IMR-90 (cell line): ENCODE results near the gene DPF3.

ENCODE experiments used
- BHLHE40 ChIP-seq: fragments of 150-350 bp; IDR thresholded peaks from 2 replicates; pipeline ENCODE4 v1.6.1; 2016; ENCODE audit warnings: mild to moderate bottlenecking, low read depth, low read length
- CTCF ChIP-seq: conservative IDR thresholded peaks from 2 replicates; pipeline ENCODE4 v1.5.1; 2012; ENCODE audit warnings: mild to moderate bottlenecking, low read depth, low read length, improper control_type of control experiment
- MAZ ChIP-seq: IDR thresholded peaks from 2 replicates; pipeline ENCODE4 v1.6.1; 2012; ENCODE audit warnings: low read depth, mild to moderate bottlenecking, low read length, improper control_type of control experiment, moderate library complexity, borderline replicate concordance
- POLR2A ChIP-seq: IDR thresholded peaks from 2 replicates; pipeline ENCODE4 v1.6.1; 2012; ENCODE audit warnings: mild to moderate bottlenecking, low read depth, low read length
- RAD21 ChIP-seq: IDR thresholded peaks from 2 replicates; pipeline ENCODE4 v1.6.1; 2012; ENCODE audit warnings: low read length, improper control_type of control experiment
- RFX5 ChIP-seq: IDR thresholded peaks from 2 replicates; pipeline ENCODE4 v1.8.0; 2012; ENCODE audit warnings: low read depth, mild to moderate bottlenecking, low read length, moderate library complexity

GRCh38 chr14:72739446-72740405 is 154.2 kb downstream of the DPF3 start:
- TF ChIP-seq CTCF (no peak), RAD21 (no peak), POLR2A (no peak), BHLHE40 (no peak), MAZ (no peak), RFX5 (no peak)
